ENCODE results near the gene LRPAP1.

DNA sequence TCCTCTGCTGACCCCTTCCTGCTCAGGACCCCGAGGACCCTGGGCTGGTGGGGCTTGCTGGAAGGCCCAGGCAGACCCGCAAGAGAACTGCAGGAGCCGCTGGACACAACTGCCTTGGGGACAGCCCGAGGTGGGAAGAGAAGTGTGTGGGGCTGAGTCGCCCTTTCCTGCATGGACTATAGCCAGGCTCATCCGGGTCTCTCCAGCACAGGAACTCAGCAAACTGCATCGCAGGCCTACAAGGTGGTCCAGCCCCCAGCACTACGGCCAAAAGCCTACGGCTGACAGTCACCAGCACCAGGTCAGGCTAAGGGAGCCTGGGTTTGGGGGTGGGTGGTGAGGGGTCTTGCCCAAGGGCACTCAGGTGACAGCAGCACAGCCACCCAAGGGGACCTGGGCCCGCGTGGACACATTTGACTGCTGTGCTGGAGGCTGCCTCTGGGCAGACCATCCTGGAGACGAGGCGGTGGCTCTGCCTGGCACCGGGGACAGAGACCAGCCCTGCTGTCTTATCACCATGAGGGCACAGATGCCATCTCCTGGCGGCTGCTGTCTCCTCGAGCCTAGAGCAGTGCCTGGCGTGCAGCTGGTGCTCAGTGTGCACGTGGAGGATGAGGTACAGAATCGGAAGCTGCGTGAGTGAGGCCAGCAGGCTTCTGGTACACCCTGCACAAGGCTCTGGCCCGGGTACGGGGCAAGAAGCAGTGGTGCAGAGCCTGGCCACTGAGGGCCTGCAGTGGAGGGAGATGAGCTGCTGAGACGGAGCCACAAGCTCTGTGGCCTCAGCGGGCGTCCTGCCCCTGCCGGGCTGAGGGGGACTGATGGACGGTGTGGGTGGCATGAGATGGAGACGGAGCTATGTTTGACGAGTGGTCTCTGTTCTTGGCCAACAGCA is 15.1 kb downstream of the LRPAP1 start:
- TF ChIP-seq, protein P1, sequence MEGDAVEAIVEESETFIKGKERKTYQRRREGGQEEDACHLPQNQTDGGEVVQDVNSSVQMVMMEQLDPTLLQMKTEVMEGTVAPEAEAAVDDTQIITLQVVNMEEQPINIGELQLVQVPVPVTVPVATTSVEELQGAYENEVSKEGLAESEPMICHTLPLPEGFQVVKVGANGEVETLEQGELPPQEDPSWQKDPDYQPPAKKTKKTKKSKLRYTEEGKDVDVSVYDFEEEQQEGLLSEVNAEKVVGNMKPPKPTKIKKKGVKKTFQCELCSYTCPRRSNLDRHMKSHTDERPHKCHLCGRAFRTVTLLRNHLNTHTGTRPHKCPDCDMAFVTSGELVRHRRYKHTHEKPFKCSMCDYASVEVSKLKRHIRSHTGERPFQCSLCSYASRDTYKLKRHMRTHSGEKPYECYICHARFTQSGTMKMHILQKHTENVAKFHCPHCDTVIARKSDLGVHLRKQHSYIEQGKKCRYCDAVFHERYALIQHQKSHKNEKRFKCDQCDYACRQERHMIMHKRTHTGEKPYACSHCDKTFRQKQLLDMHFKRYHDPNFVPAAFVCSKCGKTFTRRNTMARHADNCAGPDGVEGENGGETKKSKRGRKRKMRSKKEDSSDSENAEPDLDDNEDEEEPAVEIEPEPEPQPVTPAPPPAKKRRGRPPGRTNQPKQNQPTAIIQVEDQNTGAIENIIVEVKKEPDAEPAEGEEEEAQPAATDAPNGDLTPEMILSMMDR (IDR thresholded peaks at IDR 0.05): no peak
- TF ChIP-seq POLR2A (IDR thresholded peaks at IDR 0.05): no peak

All from esophagus squamous epithelium (tissue), 4 donors.